ENCODE data around the gene KRTAP13-3. TPM values are rescaled to one million over a fixed set of nuclear protein-coding genes. Genes with fewer than 3 reads are reported as not detected.

The KRTAP13-3 gene
- total and polyA plus RNA-seq, 2 donors from 2014 or later, result not detected

DNA sequence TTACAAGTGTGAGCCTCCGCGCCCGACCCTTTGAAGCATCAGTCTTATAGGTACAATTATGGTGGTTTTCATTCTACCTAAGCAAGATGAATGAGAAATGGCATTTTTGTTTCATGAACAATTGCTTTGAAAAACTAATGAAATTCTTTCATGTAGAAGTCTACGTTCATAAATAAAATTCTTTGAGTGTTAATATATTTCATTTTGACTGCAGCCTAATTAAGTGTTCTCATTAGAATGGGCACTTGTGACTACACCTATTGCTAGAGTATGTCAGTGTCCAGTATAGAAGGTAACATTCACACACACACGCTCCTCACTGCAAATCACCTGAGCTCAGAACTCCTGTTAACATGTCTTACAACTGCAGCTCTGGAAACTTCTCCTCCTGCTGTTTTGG lies 14.2 kb upstream of the KRTAP13-3 start, which contains the start of gene KRTAP15-1:
KRTAP15-1 (plus strand) TSS at position 301 of the 400 bp plus-strand sequence; CDS start at position 354, 53 bp downstream.
- Histone ChIP-seq H3K27me3 (ENCODE audit: control insufficient read depth, insufficient read depth, low read length) (no peaks in the 10 kb centered on the region), H3K36me3 (ENCODE audit: control insufficient read depth in 2 of 3, insufficient read depth in 3 of 3, low read length in 3 of 3) (no peaks in the 10 kb centered on the region), H3K4me1 (ENCODE audit: control insufficient read depth in 2 of 3, insufficient read depth in 2 of 3, low read depth in 1 of 3, low read length in 3 of 3) (no peaks in the 10 kb centered on the region), H3K9me3 (ENCODE audit: control insufficient read depth in 2 of 3, insufficient read depth in 1 of 3, low read length in 3 of 3) (no peaks in the 10 kb centered on the region), H3K4me3 (ENCODE audit: low read length in 3 of 3) (no peak within 1 kb of the TSS), H3K9ac (ENCODE audit: low read length in 3 of 3) (no peak within 1 kb of the TSS), H3K27ac (ENCODE audit: low read depth in 2 of 2, low read length in 2 of 2) (no peak within 1 kb of the TSS)
- no peak for FAIRE-seq
- intact Hi-C loops (cut with DNase I), result no loop called here
- no peak for DNase-seq
- TF ChIP-seq, protein P1, sequence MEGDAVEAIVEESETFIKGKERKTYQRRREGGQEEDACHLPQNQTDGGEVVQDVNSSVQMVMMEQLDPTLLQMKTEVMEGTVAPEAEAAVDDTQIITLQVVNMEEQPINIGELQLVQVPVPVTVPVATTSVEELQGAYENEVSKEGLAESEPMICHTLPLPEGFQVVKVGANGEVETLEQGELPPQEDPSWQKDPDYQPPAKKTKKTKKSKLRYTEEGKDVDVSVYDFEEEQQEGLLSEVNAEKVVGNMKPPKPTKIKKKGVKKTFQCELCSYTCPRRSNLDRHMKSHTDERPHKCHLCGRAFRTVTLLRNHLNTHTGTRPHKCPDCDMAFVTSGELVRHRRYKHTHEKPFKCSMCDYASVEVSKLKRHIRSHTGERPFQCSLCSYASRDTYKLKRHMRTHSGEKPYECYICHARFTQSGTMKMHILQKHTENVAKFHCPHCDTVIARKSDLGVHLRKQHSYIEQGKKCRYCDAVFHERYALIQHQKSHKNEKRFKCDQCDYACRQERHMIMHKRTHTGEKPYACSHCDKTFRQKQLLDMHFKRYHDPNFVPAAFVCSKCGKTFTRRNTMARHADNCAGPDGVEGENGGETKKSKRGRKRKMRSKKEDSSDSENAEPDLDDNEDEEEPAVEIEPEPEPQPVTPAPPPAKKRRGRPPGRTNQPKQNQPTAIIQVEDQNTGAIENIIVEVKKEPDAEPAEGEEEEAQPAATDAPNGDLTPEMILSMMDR (IDR thresholded peaks at IDR 0.05; ENCODE audit: borderline replicate concordance, extremely low read depth, insufficient read depth), result no peak

DNA sequence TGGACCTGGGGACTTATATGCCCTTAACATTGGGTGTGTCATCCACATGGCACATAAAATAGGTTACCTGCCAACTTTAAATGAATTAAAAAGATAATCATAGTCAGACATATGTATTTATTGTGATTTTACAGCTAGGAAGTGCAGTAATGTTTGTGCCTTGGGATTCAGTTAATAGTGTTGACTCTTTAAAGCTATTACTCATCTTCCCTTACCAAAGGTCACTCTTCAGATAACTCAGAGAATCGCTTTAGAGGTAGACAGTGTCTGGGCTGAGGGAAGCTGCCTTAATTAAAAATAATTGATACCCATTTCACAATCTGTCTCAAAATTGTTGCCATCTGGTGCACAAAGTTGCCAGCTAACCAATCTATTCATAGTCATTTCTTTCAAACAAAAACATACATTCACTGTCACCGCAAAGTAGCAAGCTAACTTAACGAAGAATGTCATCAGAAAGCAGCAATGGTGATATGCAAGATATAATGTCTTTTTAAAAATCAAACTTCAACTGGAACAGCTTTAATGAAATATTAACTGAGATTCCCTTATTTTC lies 11.4 kb upstream of the KRTAP13-3 start:
- DNase-seq, result no peak
- TF ChIP-seq, protein P1 (IDR thresholded peaks at IDR 0.05; ENCODE audit: borderline replicate concordance, extremely low read depth, insufficient read depth), result no peak
- Histone ChIP-seq H3K9me3 (ENCODE audit: control insufficient read depth in 2 of 3, insufficient read depth in 1 of 3, low read length in 3 of 3) (no peaks in the 10 kb centered on the region), H3K4me3 (ENCODE audit: low read length in 3 of 3) (no peak overlapping the region), H3K27me3 (ENCODE audit: control insufficient read depth, insufficient read depth, low read length) (no peaks in the 10 kb centered on the region), H3K27ac (ENCODE audit: low read depth in 2 of 2, low read length in 2 of 2) (no peak overlapping the region), H3K9ac (ENCODE audit: low read length in 3 of 3) (no peak overlapping the region), H3K36me3 (ENCODE audit: control insufficient read depth in 2 of 3, insufficient read depth in 3 of 3, low read length in 3 of 3) (no peaks in the 10 kb centered on the region), H3K4me1 (ENCODE audit: control insufficient read depth in 2 of 3, insufficient read depth in 2 of 3, low read depth in 1 of 3, low read length in 3 of 3) (no peaks in the 10 kb centered on the region)
- FAIRE-seq, result no peak
- intact Hi-C loops (cut with DNase I), result no loop called here

DNA sequence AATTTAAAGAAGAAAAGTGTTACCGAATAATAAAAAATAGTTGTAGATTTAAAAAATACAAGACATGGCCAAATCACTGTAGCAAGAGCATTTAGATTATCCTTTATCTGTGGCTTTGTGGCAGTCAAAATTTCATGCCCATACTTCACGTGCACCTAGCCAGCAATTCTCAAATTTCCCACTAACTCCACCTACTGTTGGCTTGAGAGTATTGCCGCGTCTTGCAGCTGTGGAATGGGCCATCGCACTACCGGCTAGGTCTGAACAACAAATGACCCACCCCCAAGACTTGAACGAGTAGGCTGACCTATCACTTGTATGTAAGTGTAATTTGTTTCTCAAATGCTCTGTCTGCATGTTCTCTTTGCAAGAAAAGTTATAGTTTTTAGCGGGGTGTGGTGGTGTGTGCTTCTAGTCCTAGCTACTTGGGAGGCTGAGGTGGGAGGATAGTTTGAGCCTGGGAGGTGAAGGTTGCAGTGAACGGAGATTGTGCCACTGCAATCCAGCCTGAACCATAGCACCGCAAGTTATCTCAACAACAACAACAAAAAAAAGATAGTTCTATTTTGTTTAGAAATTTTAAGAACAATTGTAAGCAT lies 8.4 kb upstream of the KRTAP13-3 start:
- Histone ChIP-seq H3K27ac (ENCODE audit: low read depth in 2 of 2, low read length in 2 of 2) (no peak overlapping the region), H3K27me3 (ENCODE audit: control insufficient read depth, insufficient read depth, low read length) (no peaks in the 10 kb centered on the region), H3K4me3 (ENCODE audit: low read length in 3 of 3) (no peak overlapping the region), H3K4me1 (ENCODE audit: control insufficient read depth in 2 of 3, insufficient read depth in 2 of 3, low read depth in 1 of 3, low read length in 3 of 3) (no peaks in the 10 kb centered on the region), H3K9ac (ENCODE audit: low read length in 3 of 3) (no peak overlapping the region), H3K9me3 (ENCODE audit: control insufficient read depth in 2 of 3, insufficient read depth in 1 of 3, low read length in 3 of 3) (no peaks in the 10 kb centered on the region), H3K36me3 (ENCODE audit: control insufficient read depth in 2 of 3, insufficient read depth in 3 of 3, low read length in 3 of 3) (no peaks in the 10 kb centered on the region)
- FAIRE-seq, result no peak
- DNase-seq, result peak in 2 of 5 donors; percentile 8 to 29
- intact Hi-C loops (cut with DNase I), result no loop called here
- TF ChIP-seq, protein P1 (IDR thresholded peaks at IDR 0.05; ENCODE audit: borderline replicate concordance, extremely low read depth, insufficient read depth), result peak; percentile 54
